ENCODE data around the gene P3H2.

The P3H2 gene

DNA sequence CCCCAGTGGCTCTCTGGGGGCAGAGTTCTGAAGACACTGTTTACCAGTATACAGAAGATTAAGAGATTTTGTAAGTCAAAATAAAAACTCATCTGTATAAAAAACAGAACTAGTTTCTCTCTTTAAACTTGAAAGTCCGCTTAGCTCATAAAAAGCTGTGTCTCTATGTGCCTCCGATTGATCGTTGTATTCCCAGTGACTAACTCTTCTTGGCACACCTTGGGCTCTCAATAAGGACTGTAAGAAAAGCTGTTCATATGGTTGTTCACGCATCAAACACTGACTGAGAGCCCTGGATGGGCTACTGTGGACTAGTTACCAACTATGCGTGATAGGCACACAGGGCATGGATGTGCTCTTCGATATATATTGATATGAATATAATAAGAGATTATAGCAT lies 107.9 kb downstream of the P3H2 start:
- no peak for DNase-seq

DNA sequence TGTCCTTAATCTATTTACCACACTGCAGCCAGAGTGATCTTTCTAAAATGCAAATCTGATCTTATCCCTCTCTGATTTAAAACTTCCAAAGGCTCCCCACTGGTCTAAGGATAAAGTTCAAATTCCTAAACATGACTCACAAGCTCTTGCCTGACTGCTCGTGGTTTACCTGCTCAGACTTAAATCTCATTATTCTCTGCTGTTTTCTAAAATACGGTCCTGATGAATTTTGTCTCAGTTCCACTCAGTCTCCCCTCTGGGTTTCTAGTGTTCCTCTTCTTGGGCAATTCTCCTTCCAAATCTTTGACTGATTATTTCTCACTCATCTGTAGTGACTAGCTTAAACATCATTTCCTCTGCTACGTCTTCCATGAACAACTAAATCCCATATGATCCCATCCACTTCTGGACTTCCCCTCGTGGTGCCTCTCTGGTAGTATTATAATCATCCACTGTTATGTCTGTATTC lies 108.3 kb downstream of the P3H2 start:
- no peak for DNase-seq

DNA sequence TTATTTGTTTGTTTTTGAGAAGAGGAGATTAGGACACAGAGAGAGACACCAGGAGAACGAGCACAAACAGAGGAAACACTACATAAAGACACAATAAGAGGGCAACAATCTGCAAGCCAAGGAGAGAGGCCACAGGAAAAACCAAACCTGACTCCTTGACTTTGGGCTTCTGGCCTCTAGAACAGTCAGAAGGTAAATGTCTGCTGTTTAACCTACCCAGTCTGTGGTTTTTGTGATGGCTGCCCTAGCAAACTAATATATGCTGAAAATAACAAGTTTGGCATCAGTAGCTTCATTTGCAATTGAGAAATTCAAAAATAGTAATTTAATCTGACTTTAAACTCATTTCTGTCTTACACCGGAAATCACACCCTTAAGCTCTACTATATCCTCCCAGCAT lies 110.2 kb downstream of the P3H2 start:
- no peak for DNase-seq

DNA sequence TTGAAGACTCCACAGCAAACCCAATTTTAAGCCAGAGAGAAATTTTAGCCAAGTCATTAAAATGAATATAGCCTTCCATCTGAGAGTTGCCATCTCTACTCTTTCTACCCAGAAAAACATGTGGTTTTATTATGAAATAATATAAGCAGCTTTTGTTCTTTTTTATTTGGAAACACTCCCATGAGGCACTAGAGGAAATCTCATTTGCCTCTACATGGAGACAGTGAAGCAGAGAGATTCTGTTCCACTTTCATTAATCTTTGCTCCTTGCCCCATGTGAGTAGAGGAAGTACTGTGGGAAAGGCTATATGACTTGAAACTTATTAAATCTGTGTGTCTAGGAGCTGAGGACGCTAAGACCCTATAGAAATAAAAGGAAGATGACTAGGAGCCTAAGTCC lies 111.1 kb downstream of the P3H2 start:
- no peak for DNase-seq

DNA sequence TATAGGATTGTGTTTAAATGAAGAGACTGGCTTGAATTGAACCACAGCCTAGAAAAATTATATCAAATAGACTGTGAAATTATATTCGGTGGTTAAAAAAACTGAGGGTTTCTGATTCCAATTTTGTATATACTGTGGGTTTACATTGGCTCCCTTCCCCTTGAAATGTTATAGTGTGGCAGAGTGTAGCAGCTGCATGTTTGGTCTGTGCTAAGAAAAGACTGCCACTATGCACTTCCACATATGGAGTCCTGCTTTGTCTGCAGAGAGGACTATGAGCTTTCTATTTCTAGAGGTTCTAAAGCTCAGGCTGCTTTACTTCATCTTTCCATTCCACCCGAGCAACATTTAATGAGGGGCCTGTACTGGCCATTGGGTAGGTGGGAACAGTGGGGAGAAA lies 112.3 kb downstream of the P3H2 start:
- DNase-seq: no peak

DNA sequence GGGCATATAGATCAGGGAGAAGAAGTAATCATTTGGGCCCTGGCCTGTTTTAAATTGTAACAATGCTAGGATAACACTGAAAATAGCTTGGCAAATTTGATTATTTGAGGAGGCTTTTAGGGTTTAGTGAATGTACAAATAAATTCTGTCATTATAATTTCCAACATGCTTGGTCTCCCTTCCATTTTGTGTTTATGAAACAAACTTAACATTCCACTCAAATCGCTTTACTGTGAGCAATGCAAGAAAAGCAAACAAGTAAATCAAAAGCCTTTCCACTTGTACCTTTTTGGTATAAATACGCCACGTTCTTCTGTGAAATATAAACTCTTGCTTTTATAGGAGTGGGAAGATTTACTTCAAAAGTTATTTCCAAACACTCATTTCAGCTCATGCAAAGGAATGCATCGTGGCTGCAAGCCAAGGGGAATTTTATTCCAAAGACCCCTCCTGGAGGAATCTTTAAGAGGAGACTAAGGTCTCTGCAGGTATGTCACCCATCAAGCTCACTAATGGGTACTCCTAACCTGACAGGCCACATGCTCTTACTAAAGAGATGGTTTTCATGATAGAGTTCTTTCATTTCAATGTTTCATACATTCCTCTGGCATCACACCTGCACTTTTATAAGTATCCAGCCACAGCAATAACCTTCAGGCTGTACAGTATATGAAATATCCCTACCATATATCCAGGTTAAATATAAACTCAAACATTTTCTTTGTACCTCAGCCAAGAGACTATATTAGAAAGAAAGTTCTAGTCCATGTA lies 115.2 kb downstream of the P3H2 start:
- DNase-seq: no peak

DNA sequence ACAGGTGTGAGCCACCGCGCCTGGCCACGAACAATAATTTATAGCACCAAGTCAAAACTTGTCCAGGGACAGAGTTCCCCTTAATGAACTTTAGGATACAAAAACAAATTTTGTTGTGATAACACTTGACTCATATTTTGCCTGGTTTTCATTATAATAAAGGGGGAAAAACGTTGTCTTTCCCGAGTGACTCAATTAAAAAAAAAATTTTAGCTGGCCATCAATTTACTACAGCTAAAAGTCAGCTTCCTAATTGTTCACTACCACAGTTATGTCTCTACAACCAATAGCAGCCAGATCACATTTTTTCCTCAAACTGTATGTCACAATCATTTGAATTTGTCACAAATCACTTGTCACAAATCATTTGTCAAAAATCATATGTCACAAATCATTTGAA lies 116.0 kb downstream of the P3H2 start:
- DNase-seq: no peak

DNA sequence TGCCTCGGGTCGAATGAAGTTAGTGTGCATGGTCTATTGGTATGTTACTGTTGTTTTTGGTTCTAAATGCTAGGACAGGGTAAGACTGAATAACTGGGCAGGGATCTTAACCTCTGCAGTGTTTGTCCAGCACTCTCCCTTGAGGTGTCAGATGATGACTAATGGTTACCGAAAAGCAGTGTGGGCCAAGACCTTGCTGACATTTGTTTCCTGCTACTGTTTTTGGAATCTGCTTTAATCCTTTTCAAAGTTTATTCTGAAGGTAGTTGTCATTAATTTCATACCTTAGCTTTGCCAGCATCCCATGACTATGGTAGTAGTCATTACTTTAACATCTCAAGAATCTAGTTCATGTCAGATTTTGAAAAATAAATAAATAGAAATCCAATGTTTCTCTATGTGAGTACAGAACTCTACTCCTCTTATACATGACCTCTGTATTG lies 117.0 kb downstream of the P3H2 start:
- DNase-seq: no peak

DNA sequence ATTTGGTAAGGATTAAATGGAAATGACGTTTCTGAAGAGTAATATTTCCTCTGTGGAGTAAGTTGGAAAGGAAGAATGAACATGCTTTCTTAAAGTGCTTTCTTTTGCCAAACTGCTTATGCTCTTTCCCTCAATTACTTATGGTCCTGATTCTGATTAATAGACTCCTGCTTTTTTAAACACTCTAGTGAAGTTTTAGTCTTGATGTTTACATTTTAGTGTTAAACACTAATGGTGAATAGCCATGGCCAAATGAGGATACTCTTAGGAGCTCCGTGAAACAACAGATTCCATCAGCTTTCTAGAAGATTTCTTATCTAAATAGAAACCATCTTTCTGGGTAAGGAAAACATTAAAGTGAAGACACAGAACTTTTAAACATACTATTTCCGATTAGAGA lies 117.6 kb downstream of the P3H2 start:
- no peak for DNase-seq

DNA sequence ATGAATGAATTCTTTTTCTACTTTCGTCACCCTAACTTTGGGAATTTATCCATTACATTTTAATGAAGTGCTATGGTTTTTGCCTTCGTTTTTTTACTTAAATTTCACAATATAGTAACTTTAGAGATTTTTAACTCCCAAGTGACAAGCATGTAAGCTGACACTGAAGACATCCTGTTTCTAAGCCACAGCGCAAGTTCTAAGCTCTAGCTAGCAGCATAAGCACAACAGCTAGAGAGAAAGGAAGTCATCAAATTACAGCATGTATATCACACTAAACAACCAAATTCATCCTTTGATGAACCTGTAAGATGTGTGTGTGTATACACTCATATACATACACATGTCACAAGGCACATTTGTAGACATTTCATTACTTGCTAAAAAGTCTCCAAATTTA lies 119.3 kb downstream of the P3H2 start:
- no peak for DNase-seq

DNA sequence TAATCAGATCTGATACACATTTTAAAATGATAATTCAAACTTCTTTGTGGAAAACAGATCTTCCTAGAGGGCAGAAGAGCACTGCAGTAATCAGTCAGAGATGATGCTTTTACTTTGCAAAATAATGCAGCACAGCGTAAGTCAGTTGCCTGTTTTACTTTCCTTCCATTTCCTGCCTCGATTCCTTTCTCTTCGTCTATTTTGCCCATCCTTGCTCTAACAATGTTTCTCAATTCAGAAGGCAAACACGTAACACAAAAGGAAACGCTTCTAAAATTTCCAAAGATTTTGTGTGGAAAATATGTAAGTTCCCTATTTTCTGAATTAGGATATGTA lies 119.9 kb downstream of the P3H2 start:
- DNase-seq: no peak

DNA sequence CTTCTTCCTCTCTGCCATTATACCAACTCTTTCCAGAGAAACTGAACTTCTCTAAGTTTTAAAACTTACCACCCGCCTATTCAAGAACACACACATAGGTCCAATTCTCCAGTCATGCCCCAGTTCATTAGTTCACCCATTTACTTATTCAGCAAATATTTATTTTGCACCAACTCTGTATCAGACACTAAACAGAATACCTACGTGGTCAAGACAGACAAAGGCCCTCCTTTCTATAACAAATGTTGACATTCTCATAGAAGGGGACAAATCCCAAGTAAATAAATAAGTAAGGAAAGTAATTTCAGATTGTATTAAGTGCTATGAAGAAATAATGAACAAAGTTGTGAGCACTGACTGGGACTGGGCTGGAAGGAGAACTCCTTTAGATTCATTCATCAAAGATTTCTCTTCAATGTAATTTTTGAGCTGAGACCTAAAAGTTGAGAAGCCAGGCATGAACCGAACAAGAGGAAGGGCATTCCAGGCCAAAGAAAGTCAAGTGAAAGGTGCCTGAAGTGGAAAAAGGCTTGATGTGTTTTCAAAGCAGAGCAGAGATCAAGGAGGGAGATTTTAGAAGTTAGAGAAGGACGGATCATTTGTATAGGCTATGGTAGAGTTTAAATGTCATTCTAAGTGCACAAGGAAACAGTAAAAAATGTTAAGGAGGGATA lies 120.4 kb downstream of the P3H2 start:
- DNase-seq: no peak

DNA sequence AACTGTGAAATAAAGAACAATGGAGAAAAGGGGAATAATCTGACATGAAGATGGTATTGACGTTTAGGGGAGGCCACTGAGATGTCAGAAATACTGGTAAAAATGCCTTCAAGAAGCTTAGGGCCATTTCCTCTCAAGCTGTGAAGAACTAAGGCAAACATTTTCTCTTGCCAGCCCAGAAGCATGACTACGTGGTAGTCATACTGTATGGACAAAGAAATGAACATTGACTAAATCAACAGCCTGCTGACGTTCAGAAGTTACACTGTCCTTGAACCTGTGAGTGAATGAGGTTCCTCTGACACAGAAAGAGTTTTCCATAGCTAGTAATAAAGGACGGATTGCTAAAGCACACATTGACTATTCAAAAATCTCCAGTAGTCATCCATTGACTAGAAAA lies 121.0 kb downstream of the P3H2 start:
- DNase-seq: no peak

DNA sequence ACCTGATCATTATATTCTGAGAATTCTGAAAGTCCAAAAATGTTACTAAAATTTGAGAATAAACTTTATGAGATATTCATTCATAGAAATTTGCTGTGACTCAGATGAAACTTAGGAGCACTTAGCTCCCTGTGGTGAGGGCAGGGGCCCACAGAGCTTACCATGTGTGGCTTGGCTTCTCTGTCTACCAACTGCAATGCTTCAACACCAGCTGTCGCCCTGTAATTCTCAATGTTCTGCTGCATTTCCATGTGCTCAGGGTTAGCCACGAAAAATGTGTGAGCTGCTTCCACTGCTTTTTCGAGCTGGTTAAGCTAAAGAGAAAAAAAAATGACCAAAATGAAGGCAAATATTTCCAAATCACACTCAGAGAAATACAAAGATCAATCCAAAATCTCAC lies 125.6 kb downstream of the P3H2 start:
- no peak for DNase-seq

DNA sequence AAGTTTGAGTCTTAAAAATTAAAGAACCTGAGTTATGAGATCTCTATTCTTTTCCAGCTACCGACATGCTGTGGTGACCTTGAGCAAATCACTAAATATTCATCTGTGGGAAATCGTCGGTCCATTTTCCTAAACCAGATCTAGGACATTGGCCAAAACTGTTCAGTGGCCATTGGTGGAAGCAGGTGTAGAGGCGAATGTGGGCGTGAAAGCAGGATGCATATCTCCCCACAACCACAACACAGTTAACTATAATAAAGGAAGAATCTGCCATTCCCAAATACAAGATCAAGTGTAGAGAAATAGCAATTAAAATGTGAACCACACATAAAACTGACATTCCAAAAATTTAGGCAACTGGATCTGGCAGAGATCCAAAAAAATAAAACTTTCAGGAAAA lies 129.9 kb downstream of the P3H2 start:
- DNase-seq: no peak

DNA sequence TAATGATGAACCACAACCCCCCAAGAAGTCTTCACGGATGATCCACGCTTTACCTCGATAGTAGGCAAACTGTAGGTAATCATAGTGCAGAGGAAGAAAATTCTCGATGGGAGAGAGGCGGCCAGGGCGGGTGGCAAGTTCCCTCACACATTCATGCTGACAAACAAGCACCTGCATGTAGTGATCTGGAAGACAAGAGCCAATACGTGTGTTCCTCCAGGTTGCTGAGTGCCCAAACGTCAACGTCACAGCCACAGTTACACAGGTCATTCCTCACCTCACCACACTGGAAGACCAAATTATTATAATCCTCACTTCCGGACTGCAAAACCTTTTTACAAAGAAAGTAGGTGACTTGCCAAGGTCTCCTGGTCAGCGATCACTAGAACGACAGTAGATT lies 131.8 kb downstream of the P3H2 start:
- DNase-seq: no peak

DNA sequence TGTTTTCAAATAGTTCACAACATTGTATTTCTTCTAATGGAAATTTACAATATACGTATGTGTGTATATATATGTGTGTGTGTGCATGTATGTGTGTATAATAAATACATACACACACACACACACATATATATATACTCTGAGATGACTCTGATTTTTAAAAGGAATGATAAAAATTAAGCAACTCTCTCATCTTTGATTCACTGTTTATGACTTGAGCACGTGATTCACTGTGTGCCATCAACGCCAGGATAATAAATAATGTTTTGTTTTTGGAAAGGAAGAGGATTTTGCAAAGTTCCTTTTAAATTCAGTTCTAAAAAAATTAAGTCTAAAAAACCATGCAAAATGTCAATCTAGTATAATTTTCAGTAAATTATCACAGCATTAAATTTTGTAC lies 132.4 kb downstream of the P3H2 start:
- no peak for DNase-seq

DNA sequence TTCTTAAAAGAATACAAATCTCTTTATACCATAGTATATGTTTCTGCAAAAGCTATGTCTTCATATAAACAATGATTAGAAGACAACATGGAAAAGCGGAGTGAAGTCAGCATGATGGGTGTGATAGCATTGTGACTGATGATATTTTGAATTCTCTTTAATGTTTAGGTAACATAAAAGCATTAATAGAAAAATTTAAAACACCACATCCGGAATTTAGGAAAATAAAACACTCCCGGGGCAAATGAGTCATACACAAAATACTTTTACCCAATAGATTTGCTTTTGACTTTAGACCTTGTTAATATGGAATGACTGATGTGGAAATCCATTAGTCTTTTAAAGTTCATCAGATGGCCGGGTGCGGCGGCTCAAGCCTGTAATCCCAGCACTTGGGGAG lies 134.7 kb downstream of the P3H2 start:
- no peak for DNase-seq

DNA sequence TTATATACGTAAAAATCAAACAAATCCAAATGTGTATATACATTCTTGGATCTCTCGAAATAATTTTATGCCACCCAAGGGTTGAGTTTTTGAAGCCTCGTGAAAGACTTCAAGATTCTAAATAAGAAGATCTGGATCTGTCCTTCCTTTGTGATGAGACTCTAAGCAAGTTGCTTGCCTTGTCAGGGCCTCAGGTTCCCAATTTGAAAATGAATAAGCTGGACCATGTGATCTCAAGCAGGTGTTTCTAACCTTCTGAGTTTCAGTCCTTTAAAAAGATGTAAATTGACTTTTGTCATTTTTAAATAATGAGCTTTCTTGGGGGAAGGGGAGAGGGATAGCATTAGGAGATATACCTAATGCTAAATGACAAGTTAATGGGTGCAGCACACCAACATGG lies 137.1 kb downstream of the P3H2 start:
- DNase-seq: no peak

DNA sequence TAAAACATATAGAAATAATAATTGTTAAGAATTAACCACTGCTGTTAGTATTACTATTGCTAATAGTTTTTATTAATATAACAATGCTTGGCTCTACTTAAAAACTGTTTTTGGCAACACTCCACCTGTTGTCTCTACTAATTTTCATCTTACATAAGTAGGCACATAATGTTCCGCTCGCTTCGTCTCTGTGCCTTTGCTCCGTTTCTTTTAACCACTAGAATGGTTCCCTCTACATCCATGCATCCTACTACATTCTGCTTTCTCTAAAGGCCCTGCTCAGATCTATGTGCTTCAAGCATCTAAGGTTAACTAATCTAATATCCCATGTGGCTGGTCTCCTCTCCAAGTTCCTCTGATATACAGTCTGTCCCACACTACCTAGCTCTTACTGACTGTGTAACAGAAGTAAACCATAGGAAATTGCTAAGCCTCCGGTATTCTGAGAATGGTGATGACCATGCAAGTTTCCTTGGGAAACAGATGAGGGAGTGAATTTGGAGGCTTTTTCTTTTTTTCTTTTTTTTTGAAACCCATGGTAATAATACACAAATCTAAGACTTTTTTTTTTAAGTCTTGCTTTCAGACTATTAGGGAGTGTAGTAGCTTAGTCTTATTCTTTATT lies 138.3 kb downstream of the P3H2 start:
- DNase-seq: no peak

DNA sequence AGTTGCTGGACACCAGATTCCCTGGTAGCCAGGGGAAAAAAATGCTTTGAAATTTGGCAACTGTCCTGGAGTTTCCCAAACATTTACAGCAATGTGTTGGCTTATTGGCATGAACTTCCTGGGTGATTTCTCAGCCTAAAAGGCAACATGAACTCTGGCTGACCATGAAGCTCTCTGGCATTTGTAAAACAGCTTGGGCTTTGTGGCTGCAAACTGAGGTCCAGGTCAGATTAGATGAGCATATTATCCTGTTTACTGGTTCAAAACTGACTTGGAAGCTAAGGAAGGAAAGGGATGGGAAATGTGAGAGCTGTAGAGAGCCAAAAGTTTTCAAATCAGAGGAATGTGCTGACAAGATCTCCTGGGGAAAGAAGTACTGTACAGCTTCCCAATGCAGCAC lies 139.0 kb downstream of the P3H2 start:
- no peak for DNase-seq

DNA sequence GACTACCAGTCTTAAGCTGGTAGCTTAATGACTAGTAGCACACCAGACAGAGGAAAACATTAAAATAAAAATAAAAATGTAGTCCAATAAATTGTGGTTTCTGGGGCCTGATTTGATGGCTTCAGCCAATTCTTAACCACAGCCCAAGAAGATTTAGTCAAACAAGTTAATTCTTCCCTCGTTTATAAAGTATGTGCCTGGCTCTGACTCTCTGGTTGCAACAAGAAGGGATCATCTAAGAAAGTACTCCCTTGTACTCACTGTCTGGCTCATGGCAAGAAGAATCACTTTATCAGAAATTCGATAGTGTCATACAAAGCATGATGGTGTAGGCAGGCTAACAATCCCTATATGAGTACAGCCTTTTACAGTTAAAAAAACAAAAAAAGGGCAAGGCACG lies 141.9 kb downstream of the P3H2 start:
- no peak for DNase-seq

DNA sequence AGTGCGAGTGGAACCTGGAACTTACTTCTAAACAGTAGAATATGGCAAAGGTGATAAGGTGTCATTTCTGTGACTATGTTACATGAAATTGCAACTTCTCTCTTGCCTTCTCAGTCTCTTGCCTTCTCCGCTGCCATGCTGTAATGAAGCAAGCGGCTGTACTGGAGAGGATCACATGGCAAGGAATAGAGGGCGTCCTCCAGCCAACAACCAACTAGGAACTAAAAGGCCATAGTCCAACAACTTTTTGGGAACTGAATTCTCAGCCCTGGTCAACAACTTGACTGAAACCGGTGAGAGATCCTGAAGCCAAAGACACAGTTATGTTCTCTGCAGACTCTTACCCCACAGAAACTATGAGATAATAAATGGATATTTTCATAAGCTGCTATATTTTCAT lies 143.5 kb downstream of the P3H2 start:
- DNase-seq: no peak

DNA sequence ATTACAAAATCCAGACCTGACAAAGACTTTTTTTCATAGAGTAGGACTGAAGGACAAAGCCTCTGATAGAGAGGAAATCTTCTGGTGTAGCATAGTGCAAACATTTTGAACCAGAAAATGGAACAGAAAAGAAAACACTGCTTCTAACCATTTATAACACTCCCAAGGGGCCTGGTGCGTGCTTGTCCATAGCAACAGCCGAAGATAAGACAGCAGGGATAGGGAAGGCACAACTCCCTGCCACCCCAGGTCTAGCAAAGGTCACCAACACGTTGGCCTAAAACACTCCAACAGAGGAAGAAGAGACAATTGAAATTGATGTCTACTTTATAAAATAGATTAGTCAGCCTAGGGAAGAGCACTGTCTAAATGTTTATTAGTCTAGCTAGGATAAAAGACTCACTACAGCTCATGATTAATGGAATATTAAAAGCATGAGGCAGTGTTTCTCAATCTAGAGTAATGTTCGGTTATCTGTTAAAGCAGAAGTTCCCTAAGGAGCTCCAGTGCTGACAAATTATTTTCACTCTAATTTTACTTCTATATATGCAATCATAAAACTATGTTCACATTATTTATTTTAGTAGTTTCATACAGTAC lies 145.2 kb downstream of the P3H2 start:
- no peak for DNase-seq

All from cortex of kidney (tissue), 1 donor.